IMR-90 (cell line): ENCODE data around the gene SLC30A1. TPM values are rescaled to one million over a fixed set of nuclear protein-coding genes. Genes with fewer than 3 reads are reported as not detected.

Source experiments
- ATAC-seq: fragments of 200-7000 bp; cut with Tn5 transposase; 2 replicates; pipeline ENCODE4 v1.9.1; 2020; ENCODE audit warnings: low read depth, mild to moderate bottlenecking, moderate library complexity
- BruUV-seq: library from RNA; stranded (reverse); fragments of 400-500 nt; replicated peaks from 2 replicates; lab custom pipeline; 2021; lab: Mats Ljungman, UMichigan
- CTCF ChIA-PET: fragments of 300-600 bp; formaldehyde crosslinking; extraction: SDS; loops from one replicate; lab custom pipeline; 2021; ENCODE audit warnings: antibody characterized with exemption; lab: Yijun Ruan, JAX
- POLR2A ChIA-PET: fragments of 300-600 bp; sonication (Branson Sonifier 250); formaldehyde crosslinking; loops from one replicate; lab custom pipeline; 2022; ENCODE audit warnings: antibody characterized with exemption; ENCODE audit not compliant: unreplicated experiment; lab: Charles Lee
- DNase-seq: peaks from one replicate; pipeline ENCODE4 v3.0.0; 2013
- H2AFZ ChIP-seq: replicated peaks from 2 replicates; pipeline ENCODE3; 2013; ENCODE audit warnings: low read length, mild to moderate bottlenecking; ENCODE audit not compliant: poor library complexity
- H2AK5ac ChIP-seq: 2 replicates; pipeline ENCODE4 v1.6.1; 2013; ENCODE audit warnings: low read depth, low read length, inconsistent platforms
- H2AK9ac ChIP-seq: replicated peaks from 2 replicates; pipeline ENCODE3; 2013; ENCODE audit warnings: mild to moderate bottlenecking, low read depth, low read length, moderate library complexity; ENCODE audit not compliant: poor library complexity
- H2BK120ac ChIP-seq: 2 replicates; pipeline ENCODE4 v1.6.1; 2013; ENCODE audit warnings: low read depth, low read length, inconsistent platforms
- H2BK15ac ChIP-seq: 3 replicates; pipeline ENCODE4 v1.6.1; 2013; ENCODE audit warnings: low read depth, low read length, inconsistent platforms
- H2BK20ac ChIP-seq: 2 replicates; pipeline ENCODE4 v1.6.1; 2013; ENCODE audit warnings: low read depth, mild to moderate bottlenecking, inconsistent platforms, low read length, moderate library complexity
- H2BK5ac ChIP-seq: 2 replicates; pipeline ENCODE4 v1.6.1; 2013; ENCODE audit warnings: mild to moderate bottlenecking, low read depth, low read length, inconsistent platforms; ENCODE audit not compliant: poor library complexity, severe bottlenecking
- H3K14ac ChIP-seq: replicated peaks from 2 replicates; pipeline ENCODE4 v1.6.1; 2013; ENCODE audit warnings: low read depth, low read length, inconsistent platforms
- H3K18ac ChIP-seq: 2 replicates; pipeline ENCODE4 v1.6.1; 2013; ENCODE audit warnings: low read depth, low read length, control low read depth
- H3K23ac ChIP-seq: 2 replicates; pipeline ENCODE4 v1.6.1; 2013; ENCODE audit warnings: low read depth, low read length, inconsistent platforms
- H3K27ac ChIP-seq: 2 replicates; pipeline ENCODE4 v1.5.1; 2013; ENCODE audit warnings: mild to moderate bottlenecking, control low read depth, low read length; ENCODE audit not compliant: insufficient read depth
- H3K27me3 ChIP-seq: 2 replicates; pipeline ENCODE4 v1.6.1; 2013; ENCODE audit warnings: low read length; ENCODE audit not compliant: control insufficient read depth, insufficient read depth
- H3K36me3 ChIP-seq: 2 replicates; pipeline ENCODE4 v1.6.1; 2013; ENCODE audit warnings: low read length, mixed read lengths; ENCODE audit not compliant: control insufficient read depth, insufficient read depth
- H3K4ac ChIP-seq: 2 replicates; pipeline ENCODE4 v1.6.1; 2013; ENCODE audit warnings: low read depth, low read length, inconsistent platforms
- H3K4me1 ChIP-seq: 2 replicates; pipeline ENCODE4 v1.6.1; 2013; ENCODE audit warnings: low read length, mixed read lengths; ENCODE audit not compliant: control insufficient read depth, insufficient read depth
- H3K4me2 ChIP-seq: 2 replicates; pipeline ENCODE4 v1.6.1; 2013; ENCODE audit warnings: low read depth, mild to moderate bottlenecking, control low read depth, low read length, moderate library complexity
- H3K4me3 ChIP-seq: 2 replicates; pipeline ENCODE4 v1.5.1; 2013; ENCODE audit warnings: low read depth, mild to moderate bottlenecking, control low read depth, low read length, moderate library complexity; ENCODE audit not compliant: insufficient read depth
- H3K56ac ChIP-seq: 2 replicates; pipeline ENCODE4 v1.6.1; 2013; ENCODE audit warnings: low read length, inconsistent platforms; ENCODE audit not compliant: insufficient read depth; ENCODE audit errors: extremely low read depth
- H3K79me1 ChIP-seq, 2 experiments: 2 replicates each; pipeline ENCODE4 v1.6.1; 2013; ENCODE audit warnings: low read length in 2 of 2, inconsistent platforms in 1 of 2, low read depth in 1 of 2
- H3K9ac ChIP-seq: 2 replicates; pipeline ENCODE4 v1.6.1; 2013; ENCODE audit warnings: low read depth, low read length, control low read depth
- H3K9me1 ChIP-seq: 2 replicates; pipeline ENCODE4 v1.6.1; 2013; ENCODE audit warnings: low read length, inconsistent platforms; ENCODE audit not compliant: insufficient read depth
- H3K9me3 ChIP-seq: 2 replicates; pipeline ENCODE4 v1.6.1; 2013; ENCODE audit warnings: low read length; ENCODE audit not compliant: control insufficient read depth, insufficient read depth
- H4K20me1 ChIP-seq: 2 replicates; pipeline ENCODE4 v1.6.1; 2013; ENCODE audit warnings: low read length, inconsistent platforms; ENCODE audit not compliant: insufficient read depth
- H4K5ac ChIP-seq: 2 replicates; pipeline ENCODE4 v1.6.1; 2013; ENCODE audit warnings: mild to moderate bottlenecking, low read depth, low read length, control low read depth
- H4K8ac ChIP-seq, 2 experiments: 2 replicates each; pipeline ENCODE4 v1.6.1; 2013; ENCODE audit warnings: low read depth in 2 of 2, low read length in 2 of 2, control low read depth in 1 of 2, inconsistent platforms in 1 of 2
- H4K91ac ChIP-seq: 2 replicates; pipeline ENCODE4 v1.6.1; 2013; ENCODE audit warnings: low read depth, low read length, inconsistent platforms; ENCODE audit not compliant: insufficient read depth
- BHLHE40 ChIP-seq: fragments of 150-350 bp; IDR thresholded peaks from 2 replicates; pipeline ENCODE4 v1.6.1; 2016; ENCODE audit warnings: mild to moderate bottlenecking, low read depth, low read length
- CEBPB ChIP-seq: IDR thresholded peaks from 2 replicates; pipeline ENCODE4 v1.6.1; 2012; ENCODE audit warnings: low read depth, low read length, improper control_type of control experiment
- CHD1 ChIP-seq: IDR thresholded peaks from 2 replicates; pipeline ENCODE4 v1.6.1; 2012; ENCODE audit warnings: low read depth, low read length, improper control_type of control experiment
- ELK1 ChIP-seq: fragments of 150-350 bp; IDR thresholded peaks from 2 replicates; pipeline ENCODE4 v1.6.1; 2016; ENCODE audit warnings: low read depth, mild to moderate bottlenecking, low read length, moderate library complexity, borderline replicate concordance
- FOS ChIP-seq: fragments of 150-350 bp; IDR thresholded peaks from 2 replicates; pipeline ENCODE4 v1.6.1; 2016; ENCODE audit warnings: low read depth, low read length
- MAFK ChIP-seq: IDR thresholded peaks from 2 replicates; pipeline ENCODE4 v1.6.1; 2012; ENCODE audit warnings: low read depth, low read length, improper control_type of control experiment
- MAZ ChIP-seq: IDR thresholded peaks from 2 replicates; pipeline ENCODE4 v1.6.1; 2012; ENCODE audit warnings: low read depth, mild to moderate bottlenecking, low read length, improper control_type of control experiment, moderate library complexity, borderline replicate concordance
- MXI1 ChIP-seq: IDR thresholded peaks from 2 replicates; pipeline ENCODE4 v1.6.1; 2012; ENCODE audit warnings: low read depth, mild to moderate bottlenecking, low read length, moderate library complexity, borderline replicate concordance
- NFE2L2 ChIP-seq: fragments of 150-350 bp; IDR thresholded peaks from 2 replicates; pipeline ENCODE4 v1.6.1; 2016; ENCODE audit warnings: low read depth, mild to moderate bottlenecking, low read length
- POLR2A ChIP-seq: IDR thresholded peaks from 2 replicates; pipeline ENCODE4 v1.6.1; 2012; ENCODE audit warnings: mild to moderate bottlenecking, low read depth, low read length
- RAD21 ChIP-seq: IDR thresholded peaks from 2 replicates; pipeline ENCODE4 v1.6.1; 2012; ENCODE audit warnings: low read length, improper control_type of control experiment
- RCOR1 ChIP-seq: IDR thresholded peaks from 2 replicates; pipeline ENCODE4 v1.6.1; 2012; ENCODE audit warnings: mild to moderate bottlenecking, low read length, improper control_type of control experiment; ENCODE audit not compliant: insufficient replicate concordance
- RFX5 ChIP-seq: IDR thresholded peaks from 2 replicates; pipeline ENCODE4 v1.8.0; 2012; ENCODE audit warnings: low read depth, mild to moderate bottlenecking, low read length, moderate library complexity
- SMC3 ChIP-seq: fragments of 150-350 bp; IDR thresholded peaks from 2 replicates; pipeline ENCODE4 v1.6.1; 2016; ENCODE audit warnings: low read depth, mild to moderate bottlenecking, antibody characterized with exemption, low read length, moderate library complexity
- WGBS, 2 experiments: methylation state at CpG; one replicate each; pipeline versions ENCODE4 v1.1.5 to v1.1.7; 2013; ENCODE audit warnings: missing lambda C conversion rate in 2 of 2; ENCODE audit not compliant: insufficient read length in 1 of 2; ENCODE audit errors: extremely low coverage in 2 of 2; 5-methylcytosine and 5-hydroxymethylcytosine counted together
- dilution Hi-C: fragments of 300-500 bp; cut with HindIII; formaldehyde crosslinking; loops from one replicate; pipeline ENCODE4 v1.14.3; 2018; ENCODE audit warnings: low sequenced_read_pairs; ENCODE audit not compliant: unreplicated experiment
- in situ Hi-C: fragments of 300-500 bp; cut with MboI; formaldehyde crosslinking; loops from 3 replicates; pipeline ENCODE4 v1.14.3; 2019; ENCODE audit warnings: low sequenced_read_pairs, inconsistent platforms, mixed read lengths
- intact Hi-C: fragments of 100-400 bp; cut with micrococcal nuclease; formaldehyde crosslinking; loops from 2 replicates; pipeline ENCODE4 v1.10.0; 2022
- polyA plus RNA-seq, 3 experiments: library from polyadenylated mRNA; depleted of rRNA; stranded (reverse); fragments of >200 nt; gene quantifications; 2 replicates each; pipeline ENCODE4 v1.2.3, GENCODE V29; 2012; ENCODE audit warnings: low replicate concordance in 1 of 3
- total RNA-seq: library from RNA; depleted of rRNA; stranded (reverse); fragments of >200 nt; gene quantifications from 2 replicates; pipeline ENCODE4 v1.2.3, GENCODE V29; 2012
- TF ChIP-seq, protein P1 (sequence below): fragments of 150-350 bp; IDR thresholded peaks from 2 replicates; pipeline ENCODE4 v1.6.1; 2017; ENCODE audit warnings: mild to moderate bottlenecking, antibody characterized with exemption, low read length, low read depth

SLC30A1 gene
- total and polyA plus RNA-seq, 2 of the 4 experiments (the other 2 are of a cell fraction), result 5.4 to 8.4 TPM

DNA sequence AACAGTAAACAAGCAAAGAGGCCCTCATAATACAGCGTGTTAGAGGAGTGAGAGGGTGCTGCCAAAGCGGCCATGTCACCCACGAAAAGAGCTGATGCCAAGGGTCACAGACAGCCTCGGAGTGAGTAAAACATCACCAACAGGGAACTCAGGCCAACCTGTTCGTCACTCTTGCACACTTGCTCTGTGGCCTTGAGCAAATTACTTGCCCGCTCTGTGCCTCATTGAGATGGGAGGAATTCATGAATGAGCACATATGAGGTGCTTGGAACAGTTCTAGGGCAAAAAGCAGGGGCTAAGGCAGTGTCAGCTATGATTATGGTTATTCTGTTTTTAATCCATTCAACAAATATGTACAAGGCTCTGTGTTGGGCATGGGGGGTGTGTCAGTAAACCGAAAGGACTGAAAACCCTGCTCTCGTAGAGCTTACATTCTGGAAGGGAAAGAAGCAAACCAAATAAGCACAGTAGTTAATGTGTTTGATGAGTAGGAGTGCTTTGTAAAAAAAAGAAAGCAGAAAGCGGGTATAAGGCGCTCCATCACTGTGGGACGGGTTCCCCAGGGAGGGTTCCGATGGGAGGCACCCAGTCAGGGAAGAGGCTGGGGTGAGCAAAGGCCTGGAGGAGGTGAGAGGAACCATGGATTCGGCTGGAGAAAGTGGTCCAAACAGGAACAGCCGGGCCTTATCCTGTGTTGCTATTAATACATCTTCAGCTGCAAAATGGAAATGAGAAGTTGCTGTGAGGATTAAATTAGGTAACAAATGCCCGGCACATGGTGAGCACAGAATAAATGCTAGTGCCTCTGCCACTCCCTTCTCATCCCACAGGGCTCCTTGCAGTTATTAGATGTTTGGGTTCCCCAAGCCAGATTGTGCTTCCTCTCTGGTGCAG, 47.5 kb downstream of the SLC30A1 start:
- no peak overlapping the region for H3K27ac ChIP-seq
- intact Hi-C loops, result no loop called here
- no peak overlapping the region for H3K4ac ChIP-seq
- no peak overlapping the region for H2BK120ac ChIP-seq
- H3K4me2 ChIP-seq, result no peak overlapping the region
- no peak overlapping the region for H4K91ac ChIP-seq
- H4K20me1 ChIP-seq, result no peaks in the 10 kb centered on the region
- H3K9me1 ChIP-seq, result no peaks in the 10 kb centered on the region
- no TSS peak for BruUV-seq
- H3K18ac ChIP-seq, result no peak overlapping the region
- no peak for ATAC-seq
- H4K5ac ChIP-seq, result no peak overlapping the region
- H3K56ac ChIP-seq, result no peak overlapping the region
- peaks cover 10% of the 10 kb centered on the region for H3K27me3 ChIP-seq
- H2BK5ac ChIP-seq, result no peak overlapping the region
- DNase-seq, result no peak
- WGBS, 2 experiments, result 88% methylated on average over 5 of the region's 15 CpGs; no CpG with 5 or more reads in 1 of the 2 experiments
- no peaks in the 10 kb centered on the region for H3K36me3 ChIP-seq
- H2AFZ ChIP-seq, result peak overlapping the region; percentile 26
- POLR2A ChIA-PET, result no interaction called here
- no peaks in the 10 kb centered on the region for H3K4me1 ChIP-seq
- no peak overlapping the region for H2AK9ac ChIP-seq
- no peak overlapping the region for H3K9ac ChIP-seq
- no peak overlapping the region for H2BK20ac ChIP-seq
- no peak overlapping the region for H4K8ac ChIP-seq
- H3K14ac ChIP-seq, result no peak overlapping the region
- no peak overlapping the region for H3K23ac ChIP-seq
- H3K4me3 ChIP-seq, result no peak overlapping the region
- H3K9me3 ChIP-seq, result no peaks in the 10 kb centered on the region
- dilution Hi-C loops, result no loop called here
- no peak overlapping the region for H2AK5ac ChIP-seq
- no peaks in the 10 kb centered on the region for H3K79me1 ChIP-seq
- in situ Hi-C loops, result no loop called here
- CTCF ChIA-PET, result no interaction called here
- no peak overlapping the region for H2BK15ac ChIP-seq
- TF ChIP-seq CHD1 (no peak), ELK1 (no peak), MAZ (no peak), SMC3 (no peak), POLR2A (no peak), FOS (no peak), RFX5 (no peak), BHLHE40 (no peak), NFE2L2 (no peak), MXI1 (no peak), MAFK (no peak), CEBPB (no peak), RAD21 (no peak), RCOR1 (no peak)
- TF ChIP-seq, protein P1, sequence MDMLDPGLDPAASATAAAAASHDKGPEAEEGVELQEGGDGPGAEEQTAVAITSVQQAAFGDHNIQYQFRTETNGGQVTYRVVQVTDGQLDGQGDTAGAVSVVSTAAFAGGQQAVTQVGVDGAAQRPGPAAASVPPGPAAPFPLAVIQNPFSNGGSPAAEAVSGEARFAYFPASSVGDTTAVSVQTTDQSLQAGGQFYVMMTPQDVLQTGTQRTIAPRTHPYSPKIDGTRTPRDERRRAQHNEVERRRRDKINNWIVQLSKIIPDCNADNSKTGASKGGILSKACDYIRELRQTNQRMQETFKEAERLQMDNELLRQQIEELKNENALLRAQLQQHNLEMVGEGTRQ, result no peak
